Measurements from ENCODE around the gene SOX6. TPM values are rescaled to one million over a fixed set of nuclear protein-coding genes. Genes with fewer than 3 reads are reported as not detected.

Gene SOX6
- total RNA-seq, 4 donors from 2014 or later: 17.9 to 27.9 (median 23.3) TPM

- intact Hi-C loops (cut with DNase I): no loop called here
- H3K4me3 ChIP-seq (replicated peaks in 1 of 3): no peak overlapping the region
These were observed 7.9 kb upstream of the SOX6 start for GRCh38 chr11:16364254-16364653.

GRCh38 chr11:16363706-16364105 lies 7.4 kb upstream of the SOX6 start:
- Histone ChIP-seq H3K27ac (no peak overlapping the region), H3K27me3 (no peaks in the 10 kb centered on the region), H3K4me3 (replicated peaks in 1 of 3) (no peak overlapping the region), H3K9me3 (no peaks in the 10 kb centered on the region), H3K4me1 (no peaks in the 10 kb centered on the region), H3K36me3 (no peaks in the 10 kb centered on the region)
- 85 to 91% methylated on average over 3 of the region's 3 CpGs for WGBS, 2 donors
- TF ChIP-seq POLR2A (IDR thresholded peaks at IDR 0.05) (no peak), CTCF (IDR thresholded peaks at IDR 0.05) (no peak)
- DNase-seq: no peak
- intact Hi-C loops (cut with DNase I): no loop called here

More at GRCh38 chr11:16364254-16364653, 7.9 kb upstream of the SOX6 start:
- Histone ChIP-seq H3K36me3 (no peaks in the 10 kb centered on the region), H3K9me3 (no peaks in the 10 kb centered on the region), H3K27ac (no peak overlapping the region), H3K4me1 (no peaks in the 10 kb centered on the region), H3K27me3 (no peaks in the 10 kb centered on the region)
- no peak for TF ChIP-seq POLR2A (IDR thresholded peaks at IDR 0.05)
- no peak for TF ChIP-seq CTCF (IDR thresholded peaks at IDR 0.05)
- no peak for DNase-seq

GRCh38 chr11:16361108-16361865 lies 4.9 kb upstream of the SOX6 start:
- 89 to 92% methylated on average over 1 of the region's 1 CpG for WGBS, 2 donors
- Histone ChIP-seq H3K4me3 (replicated peaks in 1 of 3) (no peak overlapping the region), H3K36me3 (no peaks in the 10 kb centered on the region), H3K9me3 (no peaks in the 10 kb centered on the region), H3K4me1 (peaks cover 0 to under 1% of the 10 kb centered on the region in 2 donors), H3K27ac (no peak overlapping the region), H3K27me3 (no peaks in the 10 kb centered on the region)
- intact Hi-C loops (cut with DNase I): no loop called here
- TF ChIP-seq POLR2A (IDR thresholded peaks at IDR 0.05) (no peak), CTCF (IDR thresholded peaks at IDR 0.05) (no peak)
- no peak for DNase-seq

- no peaks in the 10 kb centered on the region for H3K27me3 ChIP-seq
- TF ChIP-seq POLR2A (IDR thresholded peaks at IDR 0.05): no peak
- TF ChIP-seq CTCF (IDR thresholded peaks at IDR 0.05): no peak
- H3K36me3 ChIP-seq: no peaks in the 10 kb centered on the region
- H3K27ac ChIP-seq: no peak overlapping the region
- WGBS, 2 donors: 89 to 95% methylated on average over 4 of the region's 4 CpGs
- no peaks in the 10 kb centered on the region for H3K9me3 ChIP-seq
- H3K4me3 ChIP-seq (replicated peaks in 1 of 3): no peak overlapping the region
- intact Hi-C loops (cut with DNase I): no loop called here
- no peak for DNase-seq
- peaks cover 0 to 5% of the 10 kb centered on the region in 2 donors for H3K4me1 ChIP-seq
These were observed 3.0 kb upstream of the SOX6 start for GRCh38 chr11:16359369-16359768.

GRCh38 chr11:16358726-16359125 lies 2.4 kb upstream of the SOX6 start:
- intact Hi-C loops (cut with DNase I): no loop called here
- no peaks in the 10 kb centered on the region for H3K36me3 ChIP-seq
- H3K27me3 ChIP-seq: no peaks in the 10 kb centered on the region
- no peak overlapping the region for H3K27ac ChIP-seq
- H3K4me3 ChIP-seq (replicated peaks in 1 of 3): no peak overlapping the region
- peaks cover 0 to 5% of the 10 kb centered on the region in 2 donors for H3K4me1 ChIP-seq
- no peak for DNase-seq
- TF ChIP-seq POLR2A (IDR thresholded peaks at IDR 0.05): no peak
- H3K9me3 ChIP-seq: no peaks in the 10 kb centered on the region
